B cell (primary cell): ENCODE results near the gene CFAP141. TPM values are rescaled to one million over a fixed set of nuclear protein-coding genes. Genes with fewer than 3 reads are reported as not detected.

ENCODE experiments used
- ATAC-seq: fragments of 200-7000 bp; cut with Tn5 transposase; one replicate; pipeline ENCODE4 v1.10.0; 2021; ENCODE audit warnings: low read depth, mild to moderate bottlenecking, moderate number of reproducible peaks, moderate library complexity
- CTCF ChIA-PET: fragments of 350-600 bp; sonication (Branson Sonifier 250); formaldehyde crosslinking; loops from one replicate; lab custom pipeline; 2021; ENCODE audit warnings: antibody characterized with exemption, inconsistent platforms; lab: Charles Lee
- POLR2A ChIA-PET: fragments of 350-600 bp; sonication (Branson Sonifier 250); formaldehyde crosslinking; loops from one replicate; lab custom pipeline; 2021; ENCODE audit warnings: antibody characterized with exemption; lab: Charles Lee
- DNase-seq: peaks from one replicate; pipeline ENCODE4 v3.0.0; 2013
- H2AFZ ChIP-seq: 2 replicates; pipeline ENCODE4 v1.6.1; 2012; ENCODE audit warnings: mild to moderate bottlenecking, low read depth, low read length; ENCODE audit not compliant: insufficient read depth, poor library complexity, severe bottlenecking
- H3K27ac ChIP-seq, 2 donors: 1 replicate in 1 of 2; 2 replicates in 1 of 2; pipeline ENCODE4 v1.5.1; 2012 to 2013; ENCODE audit warnings: low read length in 2 of 2, mild to moderate bottlenecking in 2 of 2, moderate library complexity in 1 of 2
- H3K27me3 ChIP-seq, 4 experiments: fragments of 200-600 bp in 1 of 4; sonication (generic) in 1 of 4; replicated peaks in 1 of 4; 1 replicate in 2 of 4; 2 replicates in 2 of 4; pipeline versions ENCODE4 v1.6.1 to v1.7.0; 2013 to 2016; ENCODE audit warnings: low read length in 3 of 4, mild to moderate bottlenecking in 2 of 4, mixed read lengths in 1 of 4, moderate library complexity in 1 of 4; ENCODE audit not compliant: insufficient read depth in 4 of 4, control insufficient read depth in 3 of 4; ENCODE audit errors: control extremely low read depth in 1 of 4
- H3K36me3 ChIP-seq, 2 experiments: replicated peaks in 1 of 2; 1 replicate in 1 of 2; 2 replicates in 1 of 2; pipeline versions ENCODE4 v1.6.1 to v1.7.1; 2013; ENCODE audit warnings: low read length in 1 of 2; ENCODE audit not compliant: insufficient read depth in 2 of 2, control insufficient read depth in 1 of 2; ENCODE audit errors: control extremely low read depth in 1 of 2, extremely low read depth in 1 of 2
- H3K4me1 ChIP-seq, 2 donors: fragments of 200-600 bp in 1 of 2; sonication (generic) in 1 of 2; 1 replicate in 1 of 2; 2 replicates in 1 of 2; pipeline versions ENCODE4 v1.5.1 to v1.6.1; 2013 to 2017; ENCODE audit warnings: low read length in 2 of 2; ENCODE audit not compliant: control insufficient read depth in 2 of 2, insufficient read depth in 2 of 2
- H3K4me2 ChIP-seq: replicated peaks from 2 replicates; pipeline ENCODE3; 2012; ENCODE audit warnings: mild to moderate bottlenecking, low read depth, low read length; ENCODE audit not compliant: poor library complexity, severe bottlenecking
- H3K4me3 ChIP-seq, 5 experiments: fragments of 200-600 bp in 1 of 5; sonication (generic) in 1 of 5; 1 replicate in 3 of 5; 2 replicates in 2 of 5; pipeline versions ENCODE4 v1.5.1 to v1.7.0; 2011 to 2016; ENCODE audit warnings: low read length in 4 of 5, mild to moderate bottlenecking in 4 of 5, low read depth in 2 of 5, control low read depth in 1 of 5, moderate library complexity in 1 of 5; ENCODE audit not compliant: insufficient read depth in 1 of 5; ENCODE audit errors: control extremely low read depth in 1 of 5, extremely low read depth in 1 of 5
- H3K79me2 ChIP-seq: fragments of 200-600 bp; sonication (generic); one replicate; pipeline ENCODE4 v1.6.0; 2016; ENCODE audit warnings: low read length; ENCODE audit not compliant: control insufficient read depth, insufficient read depth
- H3K9ac ChIP-seq: fragments of 200-600 bp; sonication (generic); 2 replicates; pipeline ENCODE4 v1.6.1; 2017; ENCODE audit warnings: mild to moderate bottlenecking, low read length, moderate library complexity
- H3K9me3 ChIP-seq, 3 donors: one replicate each; pipeline versions ENCODE4 v1.6.1 to v1.7.1; 2013; ENCODE audit warnings: low read length in 2 of 3; ENCODE audit not compliant: control insufficient read depth in 2 of 3, insufficient read depth in 1 of 3; ENCODE audit errors: control extremely low read depth in 1 of 3
- H4K20me1 ChIP-seq: 2 replicates; pipeline ENCODE4 v1.6.0; 2012; ENCODE audit warnings: mild to moderate bottlenecking, low read length; ENCODE audit not compliant: insufficient read depth, control insufficient read depth, poor library complexity, severe bottlenecking
- H3K27ac Mint-ChIP-seq: one replicate; pipeline ENCODE4 v1.8.0; 2021; ENCODE audit warnings: mixed read lengths
- H3K27me3 Mint-ChIP-seq: one replicate; pipeline ENCODE4 v1.8.0; 2021; ENCODE audit warnings: mixed read lengths
- H3K4me1 Mint-ChIP-seq: one replicate; pipeline ENCODE4 v1.8.0; 2021; ENCODE audit warnings: mixed read lengths
- H3K4me3 Mint-ChIP-seq: one replicate; pipeline ENCODE4 v1.8.0; 2021; ENCODE audit warnings: mixed read lengths
- H3K9me3 Mint-ChIP-seq: one replicate; pipeline ENCODE4 v1.8.0; 2022; ENCODE audit warnings: mixed read lengths; ENCODE audit not compliant: insufficient read depth
- CTCF ChIP-seq: fragments of 200-600 bp; IDR thresholded peaks from one replicate; pipeline ENCODE4 v1.8.0; 2022; ENCODE audit warnings: antibody characterized with exemption, mild to moderate bottlenecking
- EZH2 ChIP-seq: IDR thresholded peaks from 2 replicates; pipeline ENCODE4 v1.6.1; 2012; ENCODE audit warnings: borderline replicate concordance, low read depth, mild to moderate bottlenecking, moderate library complexity, low read length; ENCODE audit not compliant: insufficient read depth, poor library complexity, severe bottlenecking
- WGBS: methylation state at CpG from one replicate; pipeline ENCODE4 v1.1.5; 2013; ENCODE audit warnings: missing lambda C conversion rate; ENCODE audit not compliant: insufficient coverage; 5-methylcytosine and 5-hydroxymethylcytosine counted together
- intact Hi-C: fragments of 100-400 bp; cut with micrococcal nuclease; formaldehyde crosslinking; loops from one replicate; pipeline ENCODE4 v1.10.0; 2022
- polyA plus RNA-seq: library from polyadenylated mRNA; depleted of rRNA; stranded (reverse); fragments of >200 nt; gene quantifications from 2 replicates; pipeline ENCODE4 v1.2.3, GENCODE V29; 2012
- total RNA-seq, 2 donors: library from RNA; stranded (reverse); fragments of 120-200 nt in 1 of 2; gene quantifications; 1 replicate in 1 of 2; 2 replicates in 1 of 2; pipeline versions ENCODE4 v1.2.3 to v1.2.4, GENCODE V29; 2013 to 2022

Gene CFAP141
- total and polyA plus RNA-seq, 2 donors (not counting 1 experiment from before 2014, with no cell fraction given) = not detected

- no peak overlapping the region for H3K9ac ChIP-seq
- Mint-ChIP-seq H3K27ac (no peak overlapping the region), H3K4me3 (no peak overlapping the region), H3K4me1 (peaks cover 64% of the 10 kb centered on the region), H3K27me3 (no peaks in the 10 kb centered on the region), H3K9me3 (no peaks in the 10 kb centered on the region)
- H3K9me3 ChIP-seq = no peaks in the 10 kb centered on the region
- H3K4me2 ChIP-seq = no peak overlapping the region
- no peaks in the 10 kb centered on the region for H3K27me3 ChIP-seq
- no peak overlapping the region for H3K4me3 ChIP-seq
- intact Hi-C loops = no loop called here
- peak overlapping the region in 1 of 2 donors; percentile 64 for H3K27ac ChIP-seq
- H3K79me2 ChIP-seq = peaks cover 94% of the 10 kb centered on the region
- ChIA-PET POLR2A (interaction anchor here (1.0 kb wide), 2 partner anchors 47 to 589 kb away, joined by 3 read pairs; partner anchors contain the start of gene CHTOP), CTCF (interaction anchor here (1.2 to 1.7 kb wide), 2 partner anchors 25 to 111 kb away, joined by 3 to 7 read pairs; no protein-coding TSS in a partner anchor)
- TF ChIP-seq EZH2 = no peak
- TF ChIP-seq CTCF = no peak
- peaks cover 5 to 25% of the 10 kb centered on the region in 2 experiments for H3K36me3 ChIP-seq
- no peak overlapping the region for H2AFZ ChIP-seq
- ATAC-seq (no peak), DNase-seq (no peak)
- H3K4me1 ChIP-seq = peaks cover 32 to 33% of the 10 kb centered on the region in 2 donors
- H4K20me1 ChIP-seq = peaks cover 33% of the 10 kb centered on the region
- no CpG with 5 or more reads among the region's 2 CpGs for WGBS
Measured at GRCh38 chr1:154223621-154224020, 17.5 kb upstream of the CFAP141 start.

- intact Hi-C loops = no loop called here
- H3K4me3 Mint-ChIP-seq = peak overlapping the region; percentile 52
- peak overlapping the region; percentile 86 for H3K4me2 ChIP-seq
- no peak for DNase-seq
- H3K36me3 ChIP-seq = peaks cover 4 to 27% of the 10 kb centered on the region in 2 experiments
- H3K27me3 Mint-ChIP-seq = no peaks in the 10 kb centered on the region
- ChIA-PET CTCF (interaction anchor here (1.2 to 1.7 kb wide), 2 partner anchors 24 to 112 kb away, joined by 3 to 7 read pairs; no protein-coding TSS in a partner anchor), POLR2A (interaction anchor here (0.7 to 1.0 kb wide), 3 partner anchors 46 to 589 kb away, joined by 3 read pairs; partner anchors contain the start of gene CHTOP)
- TF ChIP-seq CTCF (no peak), EZH2 (no peak)
- no peak overlapping the region for H2AFZ ChIP-seq
- peaks cover 34 to 39% of the 10 kb centered on the region in 2 donors for H3K4me1 ChIP-seq
- H3K9me3 Mint-ChIP-seq = no peaks in the 10 kb centered on the region
- peaks cover 69% of the 10 kb centered on the region for H3K4me1 Mint-ChIP-seq
- no peak for ATAC-seq
- H3K27me3 ChIP-seq = no peaks in the 10 kb centered on the region
- peaks cover 30% of the 10 kb centered on the region for H4K20me1 ChIP-seq
- no CpG with 5 or more reads among the region's 1 CpG for WGBS
- peaks cover 94% of the 10 kb centered on the region for H3K79me2 ChIP-seq
- no peak overlapping the region for H3K4me3 ChIP-seq
- H3K27ac ChIP-seq = peak overlapping the region in 1 of 2 donors; percentile 100
- H3K27ac Mint-ChIP-seq = no peak overlapping the region
- H3K9ac ChIP-seq = no peak overlapping the region
- H3K9me3 ChIP-seq = no peaks in the 10 kb centered on the region
Measured at GRCh38 chr1:154222918-154223317, 16.8 kb upstream of the CFAP141 start.
